ENCODE results near the gene POFUT1. TPM values are rescaled to one million over a fixed set of nuclear protein-coding genes. Genes with fewer than 3 reads are reported as not detected.

POFUT1 gene
- total and polyA plus RNA-seq, 9 of the 15 experiments (the other 6 are each of a cell fraction or from before 2014, with no cell fraction given): 3.5 to 44.7 (median 23.5) TPM

DNA sequence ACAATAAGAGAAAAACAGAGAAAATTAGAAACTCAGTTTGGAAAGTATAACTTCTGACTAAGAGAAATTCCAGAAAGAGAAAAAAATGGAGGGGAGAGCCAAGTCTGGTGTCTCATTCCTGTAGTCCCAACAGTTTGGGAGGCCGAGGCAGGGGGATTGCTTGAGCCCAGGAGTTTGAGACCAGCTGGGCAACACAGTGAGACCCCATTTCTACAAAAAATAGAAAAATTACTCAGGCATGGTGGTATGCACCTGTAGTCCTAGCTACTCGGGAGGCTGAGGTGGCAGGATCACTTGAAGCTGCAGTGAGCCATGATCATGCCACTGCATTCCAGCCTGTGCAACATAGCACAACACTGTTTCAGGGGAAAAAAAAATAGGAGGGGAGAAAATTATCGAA lies 66.7 kb downstream of the POFUT1 start:
- no peak for DNase-seq (ENCODE audit: extremely low read depth in 1 of 4, low spot score in 3 of 4)
- Histone ChIP-seq H3K79me2 (ENCODE audit: control insufficient read depth, insufficient read depth, low read length) (peaks cover 7% of the 10 kb centered on the region; the same call in 1 of the 3 replicates), H3K9ac (ENCODE audit: insufficient read depth in 1 of 2, low read depth in 2 of 2, low read length in 2 of 2) (no peak overlapping the region), H3K9me3 (replicated peaks; ENCODE audit: control insufficient read depth, insufficient read depth, low read depth, low read length) (no peaks in the 10 kb centered on the region; the same call in 1 of the 2 replicates), H4K20me1 (replicated peaks; ENCODE audit: control insufficient read depth, insufficient read depth, low read length) (no peaks in the 10 kb centered on the region), H3K9me1 (ENCODE audit: control insufficient read depth, insufficient read depth, low read length) (no peaks in the 10 kb centered on the region), H3K27me3 (ENCODE audit: control insufficient read depth in 2 of 2, insufficient read depth in 2 of 2, low read length in 2 of 2) (0 out of 5 replicates have a peak, but pooled peaks cover 0 to 3% of the 10 kb centered on the region in 2 experiments), H3K4me2 (ENCODE audit: insufficient read depth, low read length) (no peak overlapping the region), H3K27ac (ENCODE audit: extremely low read depth, low read depth, low read length) (no peak overlapping the region), H2AFZ (ENCODE audit: low read depth, low read length) (no peak overlapping the region), H3K4me1 (replicated peaks in 1 of 2; ENCODE audit: control insufficient read depth in 2 of 2, insufficient read depth in 2 of 2, low read length in 2 of 2) (peaks cover 6 to 10% of the 10 kb centered on the region in 2 experiments; a peak in 3 of 5 replicates), H3K36me3 (ENCODE audit: control insufficient read depth, insufficient read depth, low read length) (no peaks in the 10 kb centered on the region), H3K4me3 (no peak overlapping the region)
- in situ Hi-C loops (cut with MboI): no loop called here
- TF ChIP-seq NFATC3 (IDR thresholded peaks at IDR 0.05) (no peak), MIER1 (IDR thresholded peaks at IDR 0.05; ENCODE audit: low read depth) (no peak), ZNF766 (CRISPR knock-in tag; conservative IDR thresholded peaks at IDR 0.05) (no peak), ZBTB8A (IDR thresholded peaks at IDR 0.05; ENCODE audit: partially characterized antibody) (no peak), ZNF121 (CRISPR knock-in tag; conservative IDR thresholded peaks at IDR 0.05) (0 out of 2 replicates have a peak, but pooled peaks have one; percentile 39), CBFB (CRISPR knock-in tag; IDR thresholded peaks at IDR 0.05) (no peak)
- TF ChIP-seq, protein P1, sequence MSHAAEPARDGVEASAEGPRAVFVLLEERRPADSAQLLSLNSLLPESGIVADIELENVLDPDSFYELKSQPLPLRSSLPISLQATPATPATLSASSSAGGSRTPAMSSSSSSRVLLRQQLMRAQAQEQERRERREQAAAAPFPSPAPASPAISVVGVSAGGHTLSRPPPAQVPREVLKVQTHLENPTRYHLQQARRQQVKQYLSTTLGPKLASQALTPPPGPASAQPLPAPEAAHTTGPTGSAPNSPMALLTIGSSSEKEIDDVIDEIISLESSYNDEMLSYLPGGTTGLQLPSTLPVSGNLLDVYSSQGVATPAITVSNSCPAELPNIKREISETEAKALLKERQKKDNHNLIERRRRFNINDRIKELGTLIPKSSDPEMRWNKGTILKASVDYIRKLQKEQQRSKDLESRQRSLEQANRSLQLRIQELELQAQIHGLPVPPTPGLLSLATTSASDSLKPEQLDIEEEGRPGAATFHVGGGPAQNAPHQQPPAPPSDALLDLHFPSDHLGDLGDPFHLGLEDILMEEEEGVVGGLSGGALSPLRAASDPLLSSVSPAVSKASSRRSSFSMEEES (CRISPR knock-in tag; IDR thresholded peaks at IDR 0.05): no peak
- WGBS (ENCODE audit: insufficient coverage, low coverage, missing lambda C conversion rate): 4% methylated on average over 3 of the region's 3 CpGs
- FAIRE-seq: no peak
- intact Hi-C loops (cut with micrococcal nuclease): no loop called here
- POLR2A ChIA-PET: no interaction called here
- no TSS peak for BruUV-seq (replicated peaks)
- CTCF ChIA-PET (ENCODE audit: low intra/inter-chr PET ratio): no interaction called here
- ATAC-seq: no peak

Data from K562 (cell line).